GM23338 (cell line): ENCODE measurements around the gene SCG3. TPM values are rescaled to one million over a fixed set of nuclear protein-coding genes. Genes with fewer than 3 reads are reported as not detected.
"Not testable (repeated sequence)": the region's sequence is repeated elsewhere in the genome, so short reads cannot be mapped to it uniquely, and the experiment has no call there.

Source experiments
- ATAC-seq: fragments of 200-7000 bp; cut with Tn5 transposase; 3 replicates; pipeline ENCODE4 v1.9.1; 2020
- DNase-seq: peaks from one replicate; pipeline ENCODE4 v3.0.0-alpha.2; 2015; ENCODE audit warnings: low spot score
- H2AFZ ChIP-seq: fragments of 200-600 bp; sonication (generic); 2 replicates; pipeline ENCODE4 v1.8.0; 2016; ENCODE audit warnings: antibody characterized with exemption, mild to moderate bottlenecking, moderate library complexity
- H3F3A ChIP-seq: fragments of 200-600 bp; sonication (generic); replicated peaks from 2 replicates; pipeline ENCODE4 v1.8.0; 2017; ENCODE audit warnings: antibody characterized with exemption, mixed run types, low read depth
- H3K27ac ChIP-seq: fragments of 200-600 bp; sonication (generic); 2 replicates; pipeline ENCODE4 v1.6.1; 2016; ENCODE audit warnings: low read depth
- H3K27me3 ChIP-seq: fragments of 200-600 bp; sonication (generic); 2 replicates; pipeline ENCODE4 v1.8.0; 2016; ENCODE audit warnings: mild to moderate bottlenecking, mixed run types, moderate library complexity; ENCODE audit not compliant: insufficient read depth
- H3K36me3 ChIP-seq: fragments of 200-600 bp; sonication (generic); 2 replicates; pipeline ENCODE4 v1.8.0; 2016; ENCODE audit warnings: mild to moderate bottlenecking; ENCODE audit not compliant: insufficient read depth
- H3K4me1 ChIP-seq: fragments of 200-600 bp; sonication (generic); 2 replicates; pipeline ENCODE4 v1.8.0; 2016; ENCODE audit warnings: mild to moderate bottlenecking, moderate library complexity; ENCODE audit not compliant: insufficient read depth
- H3K4me2 ChIP-seq: fragments of 200-600 bp; sonication (generic); 2 replicates; pipeline ENCODE4 v1.7.1; 2017; ENCODE audit warnings: mixed run types
- H3K4me3 ChIP-seq: fragments of 200-600 bp; sonication (generic); 2 replicates; pipeline ENCODE4 v1.6.1; 2016; ENCODE audit warnings: mixed run types
- H3K79me2 ChIP-seq: fragments of 200-600 bp; sonication (generic); replicated peaks from 2 replicates; pipeline ENCODE4 v1.8.0; 2017; ENCODE audit warnings: mild to moderate bottlenecking; ENCODE audit not compliant: insufficient read depth
- H3K9me2 ChIP-seq: fragments of 200-600 bp; sonication (generic); 2 replicates; pipeline ENCODE4 v1.8.0; 2017; ENCODE audit not compliant: insufficient read depth
- H4K20me1 ChIP-seq: fragments of 200-600 bp; sonication (generic); replicated peaks from 2 replicates; pipeline ENCODE4 v1.8.0; 2017; ENCODE audit warnings: mild to moderate bottlenecking; ENCODE audit not compliant: insufficient read depth
- H3K27ac Mint-ChIP-seq: 2 replicates; pipeline ENCODE4 v1.8.0; 2020; ENCODE audit warnings: inconsistent platforms, mild to moderate bottlenecking, moderate library complexity, mixed read lengths
- H3K27me3 Mint-ChIP-seq: 3 replicates; pipeline ENCODE4 v1.8.0; 2022; ENCODE audit warnings: low read depth, mild to moderate bottlenecking, moderate library complexity, mixed read lengths, inconsistent platforms; ENCODE audit not compliant: insufficient read depth, poor library complexity
- H3K36me3 Mint-ChIP-seq: 3 replicates; pipeline ENCODE4 v1.8.0; 2021; ENCODE audit warnings: low read depth, mild to moderate bottlenecking, inconsistent platforms, moderate library complexity, mixed read lengths
- H3K4me1 Mint-ChIP-seq: 3 replicates; pipeline ENCODE4 v1.8.0; 2020; ENCODE audit warnings: mild to moderate bottlenecking, inconsistent platforms, mixed read lengths
- H3K4me3 Mint-ChIP-seq: 3 replicates; pipeline ENCODE4 v1.8.0; 2021; ENCODE audit warnings: moderate library complexity, mild to moderate bottlenecking, inconsistent platforms, mixed read lengths
- H3K9me3 Mint-ChIP-seq: 3 replicates; pipeline ENCODE4 v1.8.0; 2020; ENCODE audit warnings: moderate library complexity, mild to moderate bottlenecking, inconsistent platforms, mixed read lengths
- CREB1 ChIP-seq: fragments of 250-450 bp; sonication (Bioruptor Pico); IDR thresholded peaks from 2 replicates; pipeline ENCODE4 v1.5.0; 2020; ENCODE audit warnings: low read depth, mild to moderate bottlenecking, moderate library complexity
- ETS1 ChIP-seq: IDR thresholded peaks from 2 replicates; pipeline ENCODE4 v1.6.1; 2016; ENCODE audit warnings: antibody characterized with exemption
- EZH2 ChIP-seq: fragments of 200-600 bp; sonication (generic); IDR thresholded peaks from one replicate; pipeline ENCODE4 v1.8.0; 2017; ENCODE audit warnings: antibody characterized with exemption, mild to moderate bottlenecking, low read depth; ENCODE audit not compliant: unreplicated experiment
- EZH2phosphoT487 ChIP-seq: fragments of 200-600 bp; sonication (generic); IDR thresholded peaks from one replicate; pipeline ENCODE4 v1.8.1; 2018; ENCODE audit warnings: antibody characterized with exemption; ENCODE audit not compliant: unreplicated experiment
- NANOG ChIP-seq: IDR thresholded peaks from 2 replicates; pipeline ENCODE4 v1.6.1; 2016; ENCODE audit warnings: antibody characterized with exemption, borderline replicate concordance
- POLR2AphosphoS5 ChIP-seq: IDR thresholded peaks from 2 replicates; pipeline ENCODE4 v1.6.1; 2016; ENCODE audit warnings: antibody characterized with exemption, low read depth
- REST ChIP-seq: IDR thresholded peaks from one replicate; pipeline ENCODE4 v1.6.1; 2018; ENCODE audit warnings: antibody characterized with exemption; ENCODE audit not compliant: unreplicated experiment
- STAT1 ChIP-seq: IDR thresholded peaks from one replicate; pipeline ENCODE4 v1.6.1; 2016; ENCODE audit warnings: antibody characterized with exemption; ENCODE audit not compliant: unreplicated experiment
- ZNF114 ChIP-seq: fragments of 250-450 bp; sonication (Bioruptor Pico); IDR thresholded peaks from 2 replicates; pipeline ENCODE4 v1.5.0; 2020; ENCODE audit warnings: mild to moderate bottlenecking, moderate library complexity
- ZNF331 ChIP-seq: fragments of 250-450 bp; sonication (Bioruptor Pico); IDR thresholded peaks from 2 replicates; pipeline ENCODE4 v1.5.0; 2020; ENCODE audit warnings: low read depth, mild to moderate bottlenecking, moderate library complexity
- ZNF462 ChIP-seq: fragments of 250-450 bp; sonication (Bioruptor Pico); IDR thresholded peaks from 2 replicates; pipeline ENCODE4 v1.5.0; 2020; ENCODE audit warnings: mild to moderate bottlenecking, moderate library complexity
- polyA plus RNA-seq: library from polyadenylated mRNA; unstranded; fragments of >200 nt; fragmentation: Nextera tagmentation; extraction: Ambion mirVana; gene quantifications from 2 replicates; pipeline ENCODE4 v1.2.1, GENCODE V29; 2016
- total RNA-seq: library from RNA; depleted of rRNA; stranded (reverse); fragments of >200 nt; shearing (Covaris generic); gene quantifications from 2 replicates; pipeline ENCODE4 v1.2.3, GENCODE V29; 2014

Gene SCG3
- total and polyA plus RNA-seq, 2 experiments from 2014 or later, result 44.2 to 99.5 TPM

GRCh38 chr15:51655401-51656057 lies 25.8 kb upstream of the SCG3 start:
- H3K4me3 Mint-ChIP-seq, H3K4me2 ChIP-seq, H3F3A ChIP-seq, H3K27me3 Mint-ChIP-seq, H3K4me3 ChIP-seq, H3K27ac ChIP-seq, H3K4me1 Mint-ChIP-seq, H3K27me3 ChIP-seq, H3K79me2 ChIP-seq, H3K9me2 ChIP-seq, H3K36me3 Mint-ChIP-seq, H3K9me3 Mint-ChIP-seq, H4K20me1 ChIP-seq, H3K36me3 ChIP-seq, ATAC-seq: not testable (repeated sequence)
- peaks cover 11% of the 10 kb centered on the region for H3K4me1 ChIP-seq
- peak; percentile 69 for DNase-seq
- peak overlapping the region; percentile 86; the same call in 1 of the 2 replicates for H2AFZ ChIP-seq
- peak overlapping the region; percentile 24; the same call in 1 of the 2 replicates for H3K27ac Mint-ChIP-seq

GRCh38 chr15:51658664-51659063 lies 22.6 kb upstream of the SCG3 start:
- no peaks in the 10 kb centered on the region for H4K20me1 ChIP-seq
- H3K36me3 ChIP-seq, result no peaks in the 10 kb centered on the region
- Mint-ChIP-seq H3K4me3 (no peak overlapping the region), H3K27me3 (no peaks in the 10 kb centered on the region), H3K9me3 (no peaks in the 10 kb centered on the region; the same call in 2 of the 3 replicates), H3K4me1 (peaks cover 9% of the 10 kb centered on the region), H3K27ac (no peak overlapping the region), H3K36me3 (no peaks in the 10 kb centered on the region)
- no peaks in the 10 kb centered on the region for H3F3A ChIP-seq
- no peaks in the 10 kb centered on the region for H3K27me3 ChIP-seq
- no peak for ATAC-seq
- no peak overlapping the region for H3K4me3 ChIP-seq
- H2AFZ ChIP-seq, result no peak overlapping the region
- H3K4me2 ChIP-seq, result no peak overlapping the region
- peaks cover 11% of the 10 kb centered on the region for H3K4me1 ChIP-seq
- no peak overlapping the region for H3K27ac ChIP-seq
- H3K79me2 ChIP-seq, result no peaks in the 10 kb centered on the region
- no peaks in the 10 kb centered on the region for H3K9me2 ChIP-seq
- DNase-seq, result peak; percentile 30
- no peak for TF ChIP-seq EZH2phosphoT487
- no peak for TF ChIP-seq EZH2
- no peak for TF ChIP-seq CREB1
- TF ChIP-seq ZNF331 (CRISPR knock-in tag), result no peak
- TF ChIP-seq ETS1, result no peak
- TF ChIP-seq ZNF462 (CRISPR knock-in tag), result no peak
- no peak for TF ChIP-seq STAT1
- TF ChIP-seq NANOG, result no peak
- no peak for TF ChIP-seq REST
- no peak for TF ChIP-seq ZNF114 (CRISPR knock-in tag)
- no peak for TF ChIP-seq POLR2AphosphoS5
